GM20000 (cell line): ENCODE data around the gene SLC16A10.

Source experiments
- DNase-seq: peaks from one replicate; pipeline ENCODE4 v3.0.0; 2012; ENCODE audit warnings: low spot score
- CTCF ChIP-seq: IDR thresholded peaks from 2 replicates; pipeline ENCODE4 v1.5.1; 2012; ENCODE audit warnings: mild to moderate bottlenecking, control low read depth; ENCODE audit errors: extremely low read depth, missing control alignments

SLC16A10 gene

GRCh38 chr6:111222341-111222740, 135.0 kb downstream of the SLC16A10 start:
- DNase-seq, result no peak
- no peak for TF ChIP-seq CTCF

- TF ChIP-seq CTCF, result no peak
- DNase-seq, result no peak
These were observed 140.8 kb downstream of the SLC16A10 start for GRCh38 chr6:111228094-111228493.

GRCh38 chr6:111230351-111231089, 143.2 kb downstream of the SLC16A10 start:
- DNase-seq, result no peak
- no peak for TF ChIP-seq CTCF

- TF ChIP-seq CTCF, result no peak
- no peak for DNase-seq
These were observed 143.8 kb downstream of the SLC16A10 start for GRCh38 chr6:111231090-111231459.

GRCh38 chr6:111237852-111238251, 150.5 kb downstream of the SLC16A10 start:
- no peak for DNase-seq
- no peak for TF ChIP-seq CTCF

- DNase-seq, result no peak
- TF ChIP-seq CTCF, result no peak
These were observed 151.3 kb downstream of the SLC16A10 start for GRCh38 chr6:111238464-111239119.

- TF ChIP-seq CTCF, result no peak
These were observed 152.2 kb downstream of the SLC16A10 start for GRCh38 chr6:111239461-111239860.

More at GRCh38 chr6:111239461-111239860, 152.2 kb downstream of the SLC16A10 start:
- DNase-seq, result no peak
